ENCODE measurements around the gene NTN4. TPM values are rescaled to one million over a fixed set of nuclear protein-coding genes. Genes with fewer than 3 reads are reported as not detected.

Gene NTN4
- total RNA-seq, 1 donor from 2014 or later = 81.3 TPM

DNA sequence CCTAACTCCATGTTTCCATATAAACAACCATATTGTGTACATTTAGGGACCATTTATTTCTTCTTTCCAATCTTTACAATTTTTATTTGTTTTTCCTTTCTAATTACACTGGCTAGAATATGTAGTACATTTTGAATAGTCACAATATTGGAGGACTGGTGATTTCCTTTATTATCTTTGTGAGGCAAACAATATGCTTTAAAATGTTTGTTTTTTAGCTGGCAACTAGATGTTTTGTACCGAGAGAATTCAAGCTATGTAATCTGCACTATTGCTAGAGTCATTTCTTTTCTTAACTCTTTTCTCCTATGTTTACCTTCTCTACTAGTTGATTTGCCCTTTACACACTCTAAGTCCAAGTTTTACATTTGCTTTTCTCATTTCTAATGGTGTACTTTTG lies 13.3 kb upstream of the NTN4 start:
- no peak for DNase-seq (ENCODE audit: low read depth)
- no peaks in the 10 kb centered on the region for H3K27me3 ChIP-seq (ENCODE audit: control insufficient read depth, insufficient read depth, low read length)
- TF ChIP-seq, protein P1, sequence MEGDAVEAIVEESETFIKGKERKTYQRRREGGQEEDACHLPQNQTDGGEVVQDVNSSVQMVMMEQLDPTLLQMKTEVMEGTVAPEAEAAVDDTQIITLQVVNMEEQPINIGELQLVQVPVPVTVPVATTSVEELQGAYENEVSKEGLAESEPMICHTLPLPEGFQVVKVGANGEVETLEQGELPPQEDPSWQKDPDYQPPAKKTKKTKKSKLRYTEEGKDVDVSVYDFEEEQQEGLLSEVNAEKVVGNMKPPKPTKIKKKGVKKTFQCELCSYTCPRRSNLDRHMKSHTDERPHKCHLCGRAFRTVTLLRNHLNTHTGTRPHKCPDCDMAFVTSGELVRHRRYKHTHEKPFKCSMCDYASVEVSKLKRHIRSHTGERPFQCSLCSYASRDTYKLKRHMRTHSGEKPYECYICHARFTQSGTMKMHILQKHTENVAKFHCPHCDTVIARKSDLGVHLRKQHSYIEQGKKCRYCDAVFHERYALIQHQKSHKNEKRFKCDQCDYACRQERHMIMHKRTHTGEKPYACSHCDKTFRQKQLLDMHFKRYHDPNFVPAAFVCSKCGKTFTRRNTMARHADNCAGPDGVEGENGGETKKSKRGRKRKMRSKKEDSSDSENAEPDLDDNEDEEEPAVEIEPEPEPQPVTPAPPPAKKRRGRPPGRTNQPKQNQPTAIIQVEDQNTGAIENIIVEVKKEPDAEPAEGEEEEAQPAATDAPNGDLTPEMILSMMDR (IDR thresholded peaks at IDR 0.05; ENCODE audit: insufficient read depth, low read length, poor library complexity, severe bottlenecking) = no peak
- no peaks in the 10 kb centered on the region for H3K36me3 ChIP-seq (ENCODE audit: control insufficient read depth, insufficient read depth, low read length)
- H3K4me3 ChIP-seq (ENCODE audit: low read depth, low read length) = no peak overlapping the region

DNA sequence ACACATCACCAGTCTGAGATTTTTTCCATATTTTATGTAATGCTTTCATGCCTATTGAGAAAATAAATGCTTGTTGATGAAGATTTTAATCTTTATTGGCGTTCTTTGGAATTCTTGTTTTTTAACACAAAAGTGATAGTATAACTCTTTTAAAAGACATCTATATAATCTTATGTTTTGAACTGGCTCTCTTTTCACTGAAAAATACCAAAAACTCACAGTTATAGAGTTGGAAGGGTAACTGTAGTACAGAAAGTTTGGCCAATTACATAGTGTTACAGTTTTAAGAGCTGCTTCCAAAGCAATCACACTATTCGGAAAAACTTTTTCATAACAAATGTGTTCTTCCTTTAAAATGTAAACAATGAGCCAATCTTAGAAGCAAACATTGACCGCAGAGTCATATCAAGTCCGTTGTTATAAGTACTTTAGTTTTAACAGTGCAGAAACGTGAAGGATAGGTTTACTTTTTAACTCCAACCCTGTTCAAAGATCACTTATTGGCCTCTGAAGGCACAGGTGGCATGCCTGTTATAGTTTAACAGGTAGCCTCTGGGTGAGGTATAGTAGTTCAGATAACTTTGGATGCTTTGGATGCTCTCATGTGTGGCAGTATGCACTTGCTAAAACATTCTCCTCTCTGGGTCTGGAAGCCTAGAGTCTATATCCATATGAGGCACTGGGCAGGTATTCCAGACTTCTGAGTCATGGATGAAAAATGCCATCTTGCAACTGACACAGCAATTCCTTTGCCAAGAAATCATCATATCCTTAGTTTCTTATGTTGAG lies 12.1 kb upstream of the NTN4 start:
- Histone ChIP-seq H3K36me3 (ENCODE audit: control insufficient read depth, insufficient read depth, low read length) (no peaks in the 10 kb centered on the region), H3K4me3 (ENCODE audit: low read depth, low read length) (no peak overlapping the region), H3K27me3 (ENCODE audit: control insufficient read depth, insufficient read depth, low read length) (no peaks in the 10 kb centered on the region)
- DNase-seq (ENCODE audit: low read depth) = peak; percentile 99
- TF ChIP-seq, protein P1 (IDR thresholded peaks at IDR 0.05; ENCODE audit: insufficient read depth, low read length, poor library complexity, severe bottlenecking) = no peak

DNA sequence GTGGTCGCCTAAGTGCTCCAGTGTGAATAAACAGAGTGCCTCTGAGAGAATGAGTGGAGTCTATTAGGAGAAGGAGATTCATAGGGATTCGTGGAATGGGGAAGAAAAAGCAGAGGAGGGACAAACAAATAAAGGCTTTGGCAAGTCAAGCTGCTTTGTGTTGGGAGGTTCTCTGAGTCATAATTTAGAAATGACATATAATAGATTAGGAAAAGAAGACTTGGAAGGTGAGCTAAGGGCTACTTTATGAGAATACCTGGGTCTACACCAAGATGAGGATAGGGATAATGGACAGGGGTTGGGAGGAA lies 6.4 kb upstream of the NTN4 start:
- TF ChIP-seq, protein P1 (IDR thresholded peaks at IDR 0.05; ENCODE audit: insufficient read depth, low read length, poor library complexity, severe bottlenecking) = no peak
- Histone ChIP-seq H3K36me3 (ENCODE audit: control insufficient read depth, insufficient read depth, low read length) (no peaks in the 10 kb centered on the region), H3K4me3 (ENCODE audit: low read depth, low read length) (no peak overlapping the region), H3K27me3 (ENCODE audit: control insufficient read depth, insufficient read depth, low read length) (no peaks in the 10 kb centered on the region)
- DNase-seq (ENCODE audit: low read depth) = no peak

DNA sequence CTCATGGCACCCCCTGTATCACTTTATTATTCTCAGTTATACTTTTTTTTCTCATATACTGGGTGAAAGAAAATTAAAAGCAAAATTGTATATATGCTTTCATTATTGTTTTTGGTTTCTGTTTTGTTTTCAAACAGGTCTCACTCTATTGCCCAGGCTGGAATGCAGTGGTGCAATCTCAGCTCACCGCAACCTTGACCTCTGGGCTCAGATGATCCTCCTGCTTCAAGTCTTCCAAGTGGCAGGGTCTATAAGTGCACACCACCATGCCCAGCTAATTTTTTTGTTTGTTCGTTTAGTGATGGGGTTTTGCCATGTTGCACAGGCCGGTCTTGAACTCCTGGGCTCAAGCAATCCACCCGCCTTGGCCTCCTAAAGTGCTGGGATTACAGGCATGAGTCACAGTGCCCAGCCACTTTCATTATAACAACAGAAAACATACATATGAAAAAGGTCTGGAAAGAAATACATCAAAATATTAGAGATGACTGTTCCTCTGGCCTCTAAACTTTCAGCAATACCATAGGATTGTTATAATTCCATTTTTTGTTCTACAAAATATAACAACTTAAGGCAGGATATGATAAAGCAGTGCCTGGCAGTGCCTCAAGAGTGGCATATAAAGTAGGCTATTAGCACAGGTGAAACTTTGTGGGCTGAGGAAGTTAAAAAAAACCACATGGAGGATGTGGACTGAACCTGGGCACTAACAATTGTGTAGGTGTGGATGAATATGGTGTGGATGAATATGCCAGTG lies 5.8 kb upstream of the NTN4 start:
- Histone ChIP-seq H3K36me3 (ENCODE audit: control insufficient read depth, insufficient read depth, low read length) (no peaks in the 10 kb centered on the region), H3K27me3 (ENCODE audit: control insufficient read depth, insufficient read depth, low read length) (no peaks in the 10 kb centered on the region), H3K4me3 (ENCODE audit: low read depth, low read length) (no peak overlapping the region)
- TF ChIP-seq, protein P1 (IDR thresholded peaks at IDR 0.05; ENCODE audit: insufficient read depth, low read length, poor library complexity, severe bottlenecking) = no peak
- no peak for DNase-seq (ENCODE audit: low read depth)

DNA sequence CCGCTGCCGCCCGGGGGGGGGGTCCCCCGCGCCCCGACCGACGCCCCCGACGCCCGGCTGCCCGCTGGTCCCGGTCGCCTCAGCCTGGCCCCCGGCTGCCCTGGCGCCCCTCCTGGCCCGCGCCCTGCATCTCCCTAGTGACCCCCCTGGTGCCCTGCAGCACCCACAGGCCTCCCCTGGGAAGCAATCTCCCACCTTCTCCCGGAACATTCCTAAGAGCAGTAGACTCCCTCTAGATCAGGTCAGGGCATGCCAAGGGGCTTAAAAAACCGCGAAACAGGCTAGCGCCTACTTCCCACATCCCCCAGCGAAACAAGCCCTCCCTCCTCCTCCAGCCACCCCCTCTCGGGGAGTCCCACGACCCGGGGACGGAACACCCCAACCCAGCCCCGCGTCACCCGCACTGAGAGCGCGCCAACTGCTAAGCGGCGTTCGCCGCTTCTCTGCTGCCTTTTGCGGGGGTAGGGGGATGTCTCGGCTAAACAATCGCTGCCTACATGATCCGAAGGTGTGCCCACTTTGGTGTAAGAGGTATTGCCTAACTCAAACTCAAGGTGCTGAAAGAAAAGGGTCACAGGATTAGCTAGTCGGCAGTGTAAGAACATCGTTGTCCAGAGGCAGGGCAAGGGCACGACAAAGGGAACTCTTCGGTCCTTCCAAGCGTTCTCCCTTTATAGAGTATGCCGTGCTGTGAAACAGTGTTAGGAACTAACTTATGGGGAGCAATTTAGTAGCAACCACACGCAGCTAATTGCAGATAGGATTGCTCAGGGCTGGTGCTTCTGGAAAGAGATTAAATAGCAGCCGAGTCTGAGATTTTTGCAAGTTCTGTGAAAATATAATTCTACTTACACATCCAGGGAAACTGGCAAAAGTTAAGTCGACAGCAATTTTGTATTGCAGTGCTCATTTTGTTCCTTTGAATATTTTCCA lies 619 bp upstream of the NTN4 start:
- H3K36me3 ChIP-seq (ENCODE audit: control insufficient read depth, insufficient read depth, low read length) = peaks cover 4% of the 10 kb centered on the region
- H3K27me3 ChIP-seq (ENCODE audit: control insufficient read depth, insufficient read depth, low read length) = no peaks in the 10 kb centered on the region
- DNase-seq (ENCODE audit: low read depth) = no peak
- peak overlapping the region; percentile 85 for H3K4me3 ChIP-seq (ENCODE audit: low read depth, low read length)
- TF ChIP-seq, protein P1 (IDR thresholded peaks at IDR 0.05; ENCODE audit: insufficient read depth, low read length, poor library complexity, severe bottlenecking) = peak; percentile 2
